Neural progenitor cell (in vitro differentiated cells): Measurements from ENCODE around the gene TMEM94.

Source experiments
- EZH2 ChIP-seq: fragments of 200-600 bp; sonication (generic); IDR thresholded peaks from 2 replicates; pipeline ENCODE4 v1.6.1; 2017; ENCODE audit warnings: antibody characterized with exemption, mild to moderate bottlenecking, moderate library complexity
- TF ChIP-seq, protein P1 (sequence below): fragments of 200-600 bp; sonication (generic); IDR thresholded peaks from 2 replicates; pipeline ENCODE4 v1.5.1; 2017; ENCODE audit warnings: antibody characterized with exemption, mild to moderate bottlenecking

DNA sequence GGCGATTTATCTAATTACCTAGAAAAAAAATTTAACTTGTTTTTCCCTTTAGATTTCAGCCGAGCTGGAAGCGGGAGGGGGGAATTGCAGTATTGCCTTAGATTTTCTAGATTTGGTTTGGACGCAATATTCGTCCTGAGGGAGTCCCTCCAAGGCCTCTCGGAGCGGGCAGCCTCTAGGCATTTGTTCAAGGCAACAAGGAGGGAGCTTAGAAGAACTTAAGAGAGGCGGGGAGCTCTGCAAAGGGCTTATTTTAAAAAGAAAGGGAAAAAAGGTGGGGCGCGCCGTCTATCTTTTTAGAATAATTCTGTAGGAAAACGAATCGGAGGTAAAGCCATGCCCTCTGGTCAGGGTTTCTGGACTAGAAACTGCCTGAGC, 407 bp upstream of the TMEM94 start:
- TF ChIP-seq, protein P1, sequence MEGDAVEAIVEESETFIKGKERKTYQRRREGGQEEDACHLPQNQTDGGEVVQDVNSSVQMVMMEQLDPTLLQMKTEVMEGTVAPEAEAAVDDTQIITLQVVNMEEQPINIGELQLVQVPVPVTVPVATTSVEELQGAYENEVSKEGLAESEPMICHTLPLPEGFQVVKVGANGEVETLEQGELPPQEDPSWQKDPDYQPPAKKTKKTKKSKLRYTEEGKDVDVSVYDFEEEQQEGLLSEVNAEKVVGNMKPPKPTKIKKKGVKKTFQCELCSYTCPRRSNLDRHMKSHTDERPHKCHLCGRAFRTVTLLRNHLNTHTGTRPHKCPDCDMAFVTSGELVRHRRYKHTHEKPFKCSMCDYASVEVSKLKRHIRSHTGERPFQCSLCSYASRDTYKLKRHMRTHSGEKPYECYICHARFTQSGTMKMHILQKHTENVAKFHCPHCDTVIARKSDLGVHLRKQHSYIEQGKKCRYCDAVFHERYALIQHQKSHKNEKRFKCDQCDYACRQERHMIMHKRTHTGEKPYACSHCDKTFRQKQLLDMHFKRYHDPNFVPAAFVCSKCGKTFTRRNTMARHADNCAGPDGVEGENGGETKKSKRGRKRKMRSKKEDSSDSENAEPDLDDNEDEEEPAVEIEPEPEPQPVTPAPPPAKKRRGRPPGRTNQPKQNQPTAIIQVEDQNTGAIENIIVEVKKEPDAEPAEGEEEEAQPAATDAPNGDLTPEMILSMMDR: no peak
- no peak for TF ChIP-seq EZH2
